ENCODE measurements around the gene MOV10L1. TPM values are rescaled to one million over a fixed set of nuclear protein-coding genes. Genes with fewer than 3 reads are reported as not detected.

MOV10L1 gene
- polyA plus RNA-seq, 3 donors = 0.18 to 0.35 TPM; not detected in 1

DNA sequence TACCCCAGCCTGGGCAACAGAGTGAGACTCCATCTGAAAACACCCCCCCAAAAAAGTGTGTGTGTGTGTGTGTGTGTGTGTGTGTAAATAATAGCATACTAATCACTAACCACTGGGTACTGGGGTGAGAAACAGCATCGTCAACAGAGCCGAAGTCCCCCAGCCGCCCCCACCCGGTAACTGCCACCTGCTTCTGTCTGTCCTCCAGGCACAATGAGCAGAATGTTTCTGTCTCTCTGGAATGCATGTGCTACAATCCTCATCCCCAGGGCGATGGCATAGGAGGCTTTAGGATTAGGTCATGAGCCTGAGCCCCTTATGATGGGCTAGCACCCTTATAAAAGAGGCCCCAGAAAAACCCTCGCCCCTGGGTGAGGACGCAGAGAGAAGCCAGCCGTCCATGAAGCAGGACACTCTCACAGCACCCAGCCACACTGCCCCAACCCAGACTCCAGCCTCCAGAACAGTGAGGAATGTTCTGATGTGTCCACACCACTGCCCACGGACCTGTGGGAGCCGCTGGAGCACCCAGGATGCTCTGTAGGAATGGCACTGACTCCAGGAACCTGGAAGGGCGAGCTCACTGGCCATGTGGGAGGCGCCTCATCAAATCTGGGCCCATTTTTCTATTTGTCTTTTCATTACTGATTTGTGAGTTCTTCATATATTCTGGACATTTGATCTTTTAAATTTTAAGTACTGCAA is 41.6 kb upstream of the MOV10L1 start:
- WGBS (ENCODE audit: insufficient coverage) = 95% methylated on average over 7 of the region's 12 CpGs
- no peak overlapping the region for H3K27ac Mint-ChIP-seq

DNA sequence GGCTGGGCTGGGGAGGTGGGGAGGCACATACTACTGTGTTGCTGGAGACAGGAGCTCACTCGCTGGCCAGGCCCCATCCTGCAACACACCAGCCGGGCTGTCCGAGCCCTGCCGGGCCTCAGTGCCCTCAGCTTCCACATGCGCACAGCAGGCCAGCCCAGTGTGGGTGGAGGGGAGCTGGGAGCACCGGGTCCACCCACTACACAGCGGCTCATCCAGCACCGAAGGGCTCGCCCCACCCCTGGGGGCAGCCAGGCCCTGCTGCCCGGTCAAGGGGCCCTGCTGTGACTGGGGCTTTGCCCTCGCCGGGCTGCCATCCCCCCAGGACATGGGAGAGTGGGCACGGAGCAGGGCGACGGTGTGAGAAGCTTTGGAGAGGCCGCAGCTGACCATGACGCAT is 41.0 kb upstream of the MOV10L1 start:
- H3K4me2 ChIP-seq (replicated peaks; ENCODE audit: extremely low read depth, low read length, poor library complexity, severe bottlenecking) = no peak overlapping the region
- Mint-ChIP-seq H3K4me3 (no peak overlapping the region), H3K9me3 (peaks cover 0 to 14% (median 8%) of the 10 kb centered on the region in 7 donors), H3K36me3 (no peaks in the 10 kb centered on the region), H3K27ac (no peak overlapping the region), H3K27me3 (ENCODE audit: low read depth in 3 of 3) (peaks cover 12 to 24% (median 19%) of the 10 kb centered on the region in 3 donors), H3K4me1 (peaks cover 7% of the 10 kb centered on the region)
- TF ChIP-seq, protein P1, sequence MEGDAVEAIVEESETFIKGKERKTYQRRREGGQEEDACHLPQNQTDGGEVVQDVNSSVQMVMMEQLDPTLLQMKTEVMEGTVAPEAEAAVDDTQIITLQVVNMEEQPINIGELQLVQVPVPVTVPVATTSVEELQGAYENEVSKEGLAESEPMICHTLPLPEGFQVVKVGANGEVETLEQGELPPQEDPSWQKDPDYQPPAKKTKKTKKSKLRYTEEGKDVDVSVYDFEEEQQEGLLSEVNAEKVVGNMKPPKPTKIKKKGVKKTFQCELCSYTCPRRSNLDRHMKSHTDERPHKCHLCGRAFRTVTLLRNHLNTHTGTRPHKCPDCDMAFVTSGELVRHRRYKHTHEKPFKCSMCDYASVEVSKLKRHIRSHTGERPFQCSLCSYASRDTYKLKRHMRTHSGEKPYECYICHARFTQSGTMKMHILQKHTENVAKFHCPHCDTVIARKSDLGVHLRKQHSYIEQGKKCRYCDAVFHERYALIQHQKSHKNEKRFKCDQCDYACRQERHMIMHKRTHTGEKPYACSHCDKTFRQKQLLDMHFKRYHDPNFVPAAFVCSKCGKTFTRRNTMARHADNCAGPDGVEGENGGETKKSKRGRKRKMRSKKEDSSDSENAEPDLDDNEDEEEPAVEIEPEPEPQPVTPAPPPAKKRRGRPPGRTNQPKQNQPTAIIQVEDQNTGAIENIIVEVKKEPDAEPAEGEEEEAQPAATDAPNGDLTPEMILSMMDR (IDR thresholded peaks at IDR 0.05) = no peak
- DNase-seq = no peak
- H3K27ac ChIP-seq (ENCODE audit: low read depth in 1 of 2, low read length in 2 of 2) = no peak overlapping the region
- H3K79me2 ChIP-seq (ENCODE audit: insufficient read depth, low read length) = no peaks in the 10 kb centered on the region
- no peaks in the 10 kb centered on the region for H3K36me3 ChIP-seq (replicated peaks in 1 of 2; ENCODE audit: control insufficient read depth in 1 of 2, insufficient read depth in 2 of 2, low read length in 2 of 2)
- no peaks in the 10 kb centered on the region for H4K20me1 ChIP-seq (ENCODE audit: insufficient read depth, low read length)
- peaks cover 0 to 6% of the 10 kb centered on the region in 2 donors for H3K4me1 ChIP-seq (ENCODE audit: control insufficient read depth in 1 of 2, insufficient read depth in 2 of 2, low read length in 2 of 2)
- WGBS (ENCODE audit: insufficient coverage) = 98% methylated on average over 10 of the region's 17 CpGs
- intact Hi-C loops (cut with micrococcal nuclease) = no loop called here
- H3K9me3 ChIP-seq (replicated peaks in 1 of 2; ENCODE audit: control insufficient read depth in 1 of 2, insufficient read depth in 1 of 2, low read length in 2 of 2) = peaks cover 3 to 8% of the 10 kb centered on the region in 2 donors
- H3K9ac ChIP-seq (ENCODE audit: insufficient read depth, low read length, poor library complexity, severe bottlenecking) = no peak overlapping the region
- H3K4me3 ChIP-seq (replicated peaks in 1 of 3; ENCODE audit: low read depth in 2 of 3, low read length in 3 of 3) = no peak overlapping the region
- H2AFZ ChIP-seq (ENCODE audit: insufficient read depth, low read depth, low read length, poor library complexity, severe bottlenecking) = no peak overlapping the region
- H3K27me3 ChIP-seq (ENCODE audit: control insufficient read depth in 2 of 2, insufficient read depth in 2 of 2, low read length in 2 of 2) = peaks cover 0 to 5% of the 10 kb centered on the region in 2 donors

More for the DNA sequence above, 41.6 kb upstream of the MOV10L1 start:
- Mint-ChIP-seq H3K9me3 (peaks cover 0 to 10% (median 5%) of the 10 kb centered on the region in 7 donors), H3K36me3 (no peaks in the 10 kb centered on the region), H3K27me3 (ENCODE audit: low read depth in 3 of 3) (peaks cover 15 to 25% (median 22%) of the 10 kb centered on the region in 3 donors), H3K4me3 (no peak overlapping the region), H3K4me1 (peaks cover 7% of the 10 kb centered on the region)
- Histone ChIP-seq H3K4me1 (ENCODE audit: control insufficient read depth in 1 of 2, insufficient read depth in 2 of 2, low read length in 2 of 2) (peaks cover 0 to 6% of the 10 kb centered on the region in 2 donors), H3K27ac (ENCODE audit: low read depth in 1 of 2, low read length in 2 of 2) (no peak overlapping the region), H2AFZ (ENCODE audit: insufficient read depth, low read depth, low read length, poor library complexity, severe bottlenecking) (no peak overlapping the region), H3K27me3 (ENCODE audit: control insufficient read depth in 2 of 2, insufficient read depth in 2 of 2, low read length in 2 of 2) (peaks cover 0 to 5% of the 10 kb centered on the region in 2 donors), H3K4me2 (replicated peaks; ENCODE audit: extremely low read depth, low read length, poor library complexity, severe bottlenecking) (no peak overlapping the region), H3K9ac (ENCODE audit: insufficient read depth, low read length, poor library complexity, severe bottlenecking) (no peak overlapping the region), H3K79me2 (ENCODE audit: insufficient read depth, low read length) (no peaks in the 10 kb centered on the region), H3K9me3 (replicated peaks in 1 of 2; ENCODE audit: control insufficient read depth in 1 of 2, insufficient read depth in 1 of 2, low read length in 2 of 2) (peaks cover 0 to 4% of the 10 kb centered on the region in 2 donors), H4K20me1 (ENCODE audit: insufficient read depth, low read length) (no peaks in the 10 kb centered on the region), H3K36me3 (replicated peaks in 1 of 2; ENCODE audit: control insufficient read depth in 1 of 2, insufficient read depth in 2 of 2, low read length in 2 of 2) (no peaks in the 10 kb centered on the region), H3K4me3 (replicated peaks in 1 of 3; ENCODE audit: low read depth in 2 of 3, low read length in 3 of 3) (no peak overlapping the region)
- intact Hi-C loops (cut with micrococcal nuclease) = no loop called here
- TF ChIP-seq, protein P1 (IDR thresholded peaks at IDR 0.05) = no peak
- no peak for DNase-seq

Measured in CD14-positive monocyte (primary cell).